ENCODE measurements around the gene GPR158. TPM values are rescaled to one million over a fixed set of nuclear protein-coding genes. Genes with fewer than 3 reads are reported as not detected.

GPR158 gene
- total and polyA plus RNA-seq, 9 of the 15 experiments (the other 6 are each of a cell fraction or from before 2014, with no cell fraction given) = 4.0 to 7.6 (median 5.0) TPM

DNA sequence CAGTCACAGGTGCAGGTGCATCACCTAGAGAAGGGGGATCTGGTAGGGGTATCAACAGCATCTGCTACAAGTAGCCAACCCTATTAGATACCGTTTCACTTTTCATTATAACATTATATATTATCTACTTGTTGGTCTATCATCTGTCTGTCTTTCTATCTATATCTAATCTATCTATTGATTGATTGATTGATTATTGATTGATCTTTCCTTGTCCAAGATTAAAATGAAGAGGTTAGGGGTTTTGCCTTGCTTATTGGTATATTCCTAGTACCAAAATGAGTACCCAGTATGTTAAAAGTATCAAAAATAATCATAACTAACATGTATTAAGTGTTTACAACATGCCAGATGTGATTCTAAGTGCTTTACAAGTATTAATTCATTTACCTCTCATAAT lies 121.5 kb downstream of the GPR158 start:
- DNase-seq (ENCODE audit: extremely low read depth in 1 of 4, low spot score in 3 of 4) (no peak), ATAC-seq (no peak), FAIRE-seq (no peak)
- Histone ChIP-seq H3K79me2 (ENCODE audit: control insufficient read depth, insufficient read depth, low read length) (no peaks in the 10 kb centered on the region), H3K4me3 (no peak overlapping the region), H3K9me1 (ENCODE audit: control insufficient read depth, insufficient read depth, low read length) (no peaks in the 10 kb centered on the region), H3K27ac (ENCODE audit: extremely low read depth, low read depth, low read length) (no peak overlapping the region), H3K9me3 (replicated peaks; ENCODE audit: control insufficient read depth, insufficient read depth, low read depth, low read length) (no peaks in the 10 kb centered on the region), H2AFZ (ENCODE audit: low read depth, low read length) (no peak overlapping the region), H3K4me1 (replicated peaks in 1 of 2; ENCODE audit: control insufficient read depth in 2 of 2, insufficient read depth in 2 of 2, low read length in 2 of 2) (no peaks in the 10 kb centered on the region), H3K36me3 (ENCODE audit: control insufficient read depth, insufficient read depth, low read length) (no peaks in the 10 kb centered on the region), H4K20me1 (replicated peaks; ENCODE audit: control insufficient read depth, insufficient read depth, low read length) (no peaks in the 10 kb centered on the region; the same call in 1 of the 2 replicates), H3K27me3 (ENCODE audit: control insufficient read depth in 2 of 2, insufficient read depth in 2 of 2, low read length in 2 of 2) (no peaks in the 10 kb centered on the region), H3K9ac (ENCODE audit: insufficient read depth in 1 of 2, low read depth in 2 of 2, low read length in 2 of 2) (no peak overlapping the region), H3K4me2 (ENCODE audit: insufficient read depth, low read length) (no peak overlapping the region)
- POLR2A ChIA-PET = no interaction called here
- no TSS peak for BruUV-seq (replicated peaks)
- no peak for TF ChIP-seq RBFOX2 (IDR thresholded peaks at IDR 0.05; ENCODE audit: low read depth, low read length)
- TF ChIP-seq CUX1 (CRISPR knock-in tag; IDR thresholded peaks at IDR 0.05) = peak; percentile 91
- TF ChIP-seq CGGBP1 (CRISPR knock-in tag; IDR thresholded peaks at IDR 0.05) = no peak
- no peak for TF ChIP-seq ETV1 (tag; conservative IDR thresholded peaks at IDR 0.05; ENCODE audit: low read depth)
- no peak for TF ChIP-seq HNRNPUL1 (IDR thresholded peaks at IDR 0.05; ENCODE audit: low read length)
- TF ChIP-seq CTCFL (IDR thresholded peaks at IDR 0.05; ENCODE audit: borderline replicate concordance, insufficient read depth, low read depth, low read length, poor library complexity, severe bottlenecking) = no peak
- TF ChIP-seq ZNF121 (CRISPR knock-in tag; conservative IDR thresholded peaks at IDR 0.05) = no peak
- intact Hi-C loops (cut with micrococcal nuclease) = no loop called here
- CTCF ChIA-PET (ENCODE audit: low intra/inter-chr PET ratio) = no interaction called here
- WGBS (ENCODE audit: insufficient coverage, low coverage, missing lambda C conversion rate) = 0% methylated on average over 1 of the region's 1 CpG
- in situ Hi-C loops (cut with MboI) = no loop called here
